Glutamatergic neuron (in vitro differentiated cells): ENCODE results near the gene NBL1. TPM values are rescaled to one million over a fixed set of nuclear protein-coding genes. Genes with fewer than 3 reads are reported as not detected.

Source experiments
- DNase-seq: peaks from one replicate; pipeline ENCODE4 v3.0.0; 2022
- H3K27ac Mint-ChIP-seq: one replicate; pipeline ENCODE4 v1.8.0; 2020; ENCODE audit warnings: mild to moderate bottlenecking, mixed read lengths, inconsistent platforms; ENCODE audit not compliant: unreplicated experiment
- H3K27me3 Mint-ChIP-seq: one replicate; pipeline ENCODE4 v1.8.0; 2020; ENCODE audit warnings: mild to moderate bottlenecking, moderate library complexity, mixed read lengths, inconsistent platforms; ENCODE audit not compliant: unreplicated experiment
- H3K36me3 Mint-ChIP-seq: one replicate; pipeline ENCODE4 v1.8.0; 2020; ENCODE audit warnings: mild to moderate bottlenecking, mixed read lengths, inconsistent platforms; ENCODE audit not compliant: unreplicated experiment
- H3K4me1 Mint-ChIP-seq: one replicate; pipeline ENCODE4 v1.8.0; 2020; ENCODE audit warnings: mild to moderate bottlenecking, low read depth, mixed read lengths, inconsistent platforms; ENCODE audit not compliant: unreplicated experiment
- H3K4me3 Mint-ChIP-seq: one replicate; pipeline ENCODE4 v1.8.0; 2020; ENCODE audit warnings: mild to moderate bottlenecking, mixed read lengths, inconsistent platforms; ENCODE audit not compliant: unreplicated experiment
- H3K9me3 Mint-ChIP-seq: one replicate; pipeline ENCODE4 v1.8.0; 2020; ENCODE audit warnings: mild to moderate bottlenecking, moderate library complexity, mixed read lengths, inconsistent platforms; ENCODE audit not compliant: unreplicated experiment
- CTCF ChIP-seq: fragments of 200-600 bp; sonication (generic); IDR thresholded peaks from one replicate; pipeline ENCODE4 v1.5.0; 2021; ENCODE audit not compliant: partially characterized antibody, unreplicated experiment
- total RNA-seq: library from RNA; stranded (reverse); fragmentation: NEBNext Ultra II Directional; extraction: Animal tissue kit (Norgen Biotek cat#: 25700); gene quantifications from one replicate; pipeline ENCODE4 v1.2.1, GENCODE V29; 2021; ENCODE audit not compliant: unreplicated experiment

The NBL1 gene
- total RNA-seq, 1 donor from 2014 or later: 14.4 TPM

GRCh38 chr1:19665496-19666465 is 21.7 kb downstream of the NBL1 start:
- Mint-ChIP-seq H3K9me3 (peaks cover 2% of the 10 kb centered on the region), H3K27ac (no peak overlapping the region), H3K27me3 (peaks cover 33% of the 10 kb centered on the region), H3K4me3 (peak overlapping the region; percentile 68), H3K4me1 (no peaks in the 10 kb centered on the region), H3K36me3 (peaks cover 7% of the 10 kb centered on the region)
- no peak for DNase-seq
- no peak for TF ChIP-seq CTCF

GRCh38 chr1:19668888-19669287 is 24.8 kb downstream of the NBL1 start:
- Mint-ChIP-seq H3K4me3 (no peak overlapping the region), H3K27ac (no peak overlapping the region), H3K9me3 (peaks cover 2% of the 10 kb centered on the region), H3K36me3 (peaks cover 7% of the 10 kb centered on the region), H3K27me3 (peaks cover 29% of the 10 kb centered on the region), H3K4me1 (no peaks in the 10 kb centered on the region)
- TF ChIP-seq CTCF: no peak
- DNase-seq: no peak

DNA sequence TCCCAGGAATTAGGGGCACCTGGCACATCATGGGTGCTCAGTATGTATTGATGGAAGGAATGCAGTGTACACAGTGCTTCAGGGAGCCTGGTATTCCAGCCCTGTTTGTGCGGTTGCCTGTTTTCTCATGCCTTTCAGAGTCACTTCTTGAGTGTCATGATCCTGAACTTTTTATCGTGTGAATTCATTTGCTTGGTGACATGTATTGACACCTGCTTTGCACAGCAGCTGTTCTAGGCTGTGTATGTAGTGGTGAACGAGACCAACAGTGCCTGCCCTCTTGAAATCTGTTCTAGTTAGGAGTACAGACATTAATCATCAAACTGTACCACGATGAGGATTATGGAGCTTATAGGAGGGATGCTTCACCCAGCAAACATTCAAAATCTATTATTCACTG is 26.7 kb downstream of the NBL1 start:
- peaks cover 27% of the 10 kb centered on the region for H3K27me3 Mint-ChIP-seq

GRCh38 chr1:19672237-19672636 is 28.1 kb downstream of the NBL1 start:
- Mint-ChIP-seq H3K36me3 (peaks cover under 1% of the 10 kb centered on the region), H3K4me3 (no peak overlapping the region), H3K27ac (no peak overlapping the region), H3K9me3 (peaks cover 2% of the 10 kb centered on the region), H3K4me1 (no peaks in the 10 kb centered on the region), H3K27me3 (peaks cover 17% of the 10 kb centered on the region)
- TF ChIP-seq CTCF: no peak
- DNase-seq: no peak

More for the DNA sequence above, 26.7 kb downstream of the NBL1 start:
- H3K4me3 Mint-ChIP-seq: no peak overlapping the region
- peaks cover 4% of the 10 kb centered on the region for H3K9me3 Mint-ChIP-seq
- H3K4me1 Mint-ChIP-seq: no peaks in the 10 kb centered on the region
- DNase-seq: no peak
- peaks cover 7% of the 10 kb centered on the region for H3K36me3 Mint-ChIP-seq
- no peak overlapping the region for H3K27ac Mint-ChIP-seq
- TF ChIP-seq CTCF: no peak

DNA sequence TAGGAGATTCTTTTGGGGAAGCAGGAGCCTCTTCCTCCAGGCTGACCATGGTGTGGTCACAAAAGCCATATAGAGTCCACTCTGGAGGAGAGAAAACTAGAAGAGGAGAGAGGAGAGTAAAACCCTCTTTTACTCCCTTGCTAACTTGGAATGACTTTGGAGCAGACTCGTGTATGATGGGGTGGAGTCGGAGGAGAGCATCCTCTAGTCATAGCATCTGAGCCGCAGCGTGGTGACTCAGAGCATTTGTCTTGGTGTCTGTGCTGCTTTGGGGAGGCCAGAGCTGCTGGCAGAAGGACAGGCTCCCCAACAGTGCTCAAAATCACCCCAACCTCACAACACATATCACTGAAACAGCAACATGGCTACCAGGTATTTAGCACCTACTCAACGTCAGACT is 31.7 kb downstream of the NBL1 start:
- H3K4me3 Mint-ChIP-seq: no peak overlapping the region
- H3K36me3 Mint-ChIP-seq: no peaks in the 10 kb centered on the region
- H3K4me1 Mint-ChIP-seq: no peaks in the 10 kb centered on the region
- no peak for DNase-seq
- peaks cover 2% of the 10 kb centered on the region for H3K27me3 Mint-ChIP-seq
- H3K27ac Mint-ChIP-seq: no peak overlapping the region
- H3K9me3 Mint-ChIP-seq: peaks cover 2% of the 10 kb centered on the region
- no peak for TF ChIP-seq CTCF
